Activated B cell treated with CpG ODN at 0.5 μM for 24 hours (primary cell): Measurements from ENCODE around the gene SCUBE1. TPM values are rescaled to one million over a fixed set of nuclear protein-coding genes. Genes with fewer than 3 reads are reported as not detected.

Source experiments
- ATAC-seq: fragments of 200-7000 bp; cut with Tn5 transposase; one replicate; pipeline ENCODE4 v1.10.0; 2021; ENCODE audit warnings: low read depth, mild to moderate bottlenecking, moderate library complexity
- CTCF ChIA-PET: fragments of 350-600 bp; sonication (Branson Sonifier 250); formaldehyde crosslinking; loops from one replicate; lab custom pipeline; 2021; ENCODE audit warnings: antibody characterized with exemption; lab: Charles Lee
- POLR2A ChIA-PET: fragments of 350-600 bp; sonication (Branson Sonifier 250); formaldehyde crosslinking; loops from one replicate; lab custom pipeline; 2021; ENCODE audit warnings: antibody characterized with exemption; lab: Charles Lee
- DNase-seq: peaks from one replicate; pipeline ENCODE4 v3.0.0; 2022
- H3K27ac Mint-ChIP-seq: one replicate; pipeline ENCODE4 v1.8.0; 2020; ENCODE audit warnings: mixed read lengths
- H3K27me3 Mint-ChIP-seq: one replicate; pipeline ENCODE4 v1.8.0; 2021; ENCODE audit warnings: mixed read lengths
- H3K36me3 Mint-ChIP-seq: one replicate; pipeline ENCODE4 v1.8.0; 2021; ENCODE audit warnings: low read depth, mixed read lengths
- H3K4me1 Mint-ChIP-seq: one replicate; pipeline ENCODE4 v1.8.0; 2021; ENCODE audit warnings: mixed read lengths
- H3K4me3 Mint-ChIP-seq: one replicate; pipeline ENCODE4 v1.8.0; 2020; ENCODE audit warnings: mild to moderate bottlenecking, mixed read lengths
- H3K9me3 Mint-ChIP-seq: one replicate; pipeline ENCODE4 v1.8.0; 2020; ENCODE audit warnings: mixed read lengths
- CTCF ChIP-seq: fragments of 200-600 bp; IDR thresholded peaks from one replicate; pipeline ENCODE4 v1.8.0; 2022; ENCODE audit warnings: antibody characterized with exemption, mild to moderate bottlenecking
- intact Hi-C: fragments of 100-400 bp; cut with micrococcal nuclease; formaldehyde crosslinking; loops from one replicate; pipeline ENCODE4 v1.15.1; 2024
- total RNA-seq: library from RNA; stranded (reverse); gene quantifications from 2 replicates; pipeline ENCODE4 v1.2.3, GENCODE V29; 2022

The SCUBE1 gene
- total RNA-seq, 1 donor from 2014 or later: not detected

GRCh38 chr22:43228863-43229262, 114.3 kb downstream of the SCUBE1 start:
- ChIA-PET POLR2A (no interaction called here), CTCF (interaction anchor here (1.1 to 5.1 kb wide), 2 partner anchors 38 to 118 kb away, joined by 3 to 45 read pairs; no protein-coding TSS in a partner anchor)
- intact Hi-C loops: no loop called here
- ATAC-seq (no peak), DNase-seq (no peak)
- Mint-ChIP-seq H3K36me3 (no peaks in the 10 kb centered on the region), H3K4me1 (peaks cover 5% of the 10 kb centered on the region), H3K27me3 (peaks cover 7% of the 10 kb centered on the region), H3K4me3 (no peak overlapping the region), H3K27ac (no peak overlapping the region), H3K9me3 (no peaks in the 10 kb centered on the region)
- no peak for TF ChIP-seq CTCF

GRCh38 chr22:43228330-43228729, 114.8 kb downstream of the SCUBE1 start:
- H3K36me3 Mint-ChIP-seq: no peaks in the 10 kb centered on the region
- POLR2A ChIA-PET: no interaction called here
- ATAC-seq: no peak
- intact Hi-C loops: no loop called here
- peaks cover 5% of the 10 kb centered on the region for H3K4me1 Mint-ChIP-seq
- no peaks in the 10 kb centered on the region for H3K9me3 Mint-ChIP-seq
- H3K4me3 Mint-ChIP-seq: no peak overlapping the region
- CTCF ChIA-PET: interaction anchor here (0.9 to 5.1 kb wide), 3 partner anchors 38 to 118 kb away, joined by 3 to 45 read pairs (median 4); no protein-coding TSS in a partner anchor
- peaks cover 7% of the 10 kb centered on the region for H3K27me3 Mint-ChIP-seq
- TF ChIP-seq CTCF: no peak
- DNase-seq: no peak
- no peak overlapping the region for H3K27ac Mint-ChIP-seq

- no peak overlapping the region for H3K4me3 Mint-ChIP-seq
- intact Hi-C loops: no loop called here
- H3K27ac Mint-ChIP-seq: no peak overlapping the region
- no peaks in the 10 kb centered on the region for H3K36me3 Mint-ChIP-seq
- H3K4me1 Mint-ChIP-seq: peaks cover 5% of the 10 kb centered on the region
- H3K9me3 Mint-ChIP-seq: no peaks in the 10 kb centered on the region
- DNase-seq (no peak), ATAC-seq (no peak)
- CTCF ChIA-PET: interaction anchor here (0.9 kb wide), 1 partner anchor 119 kb away, joined by 4 read pairs; no protein-coding TSS in a partner anchor
- POLR2A ChIA-PET: no interaction called here
- TF ChIP-seq CTCF: no peak
- peaks cover 7% of the 10 kb centered on the region for H3K27me3 Mint-ChIP-seq
These were observed 115.9 kb downstream of the SCUBE1 start for GRCh38 chr22:43227239-43227630.

DNA sequence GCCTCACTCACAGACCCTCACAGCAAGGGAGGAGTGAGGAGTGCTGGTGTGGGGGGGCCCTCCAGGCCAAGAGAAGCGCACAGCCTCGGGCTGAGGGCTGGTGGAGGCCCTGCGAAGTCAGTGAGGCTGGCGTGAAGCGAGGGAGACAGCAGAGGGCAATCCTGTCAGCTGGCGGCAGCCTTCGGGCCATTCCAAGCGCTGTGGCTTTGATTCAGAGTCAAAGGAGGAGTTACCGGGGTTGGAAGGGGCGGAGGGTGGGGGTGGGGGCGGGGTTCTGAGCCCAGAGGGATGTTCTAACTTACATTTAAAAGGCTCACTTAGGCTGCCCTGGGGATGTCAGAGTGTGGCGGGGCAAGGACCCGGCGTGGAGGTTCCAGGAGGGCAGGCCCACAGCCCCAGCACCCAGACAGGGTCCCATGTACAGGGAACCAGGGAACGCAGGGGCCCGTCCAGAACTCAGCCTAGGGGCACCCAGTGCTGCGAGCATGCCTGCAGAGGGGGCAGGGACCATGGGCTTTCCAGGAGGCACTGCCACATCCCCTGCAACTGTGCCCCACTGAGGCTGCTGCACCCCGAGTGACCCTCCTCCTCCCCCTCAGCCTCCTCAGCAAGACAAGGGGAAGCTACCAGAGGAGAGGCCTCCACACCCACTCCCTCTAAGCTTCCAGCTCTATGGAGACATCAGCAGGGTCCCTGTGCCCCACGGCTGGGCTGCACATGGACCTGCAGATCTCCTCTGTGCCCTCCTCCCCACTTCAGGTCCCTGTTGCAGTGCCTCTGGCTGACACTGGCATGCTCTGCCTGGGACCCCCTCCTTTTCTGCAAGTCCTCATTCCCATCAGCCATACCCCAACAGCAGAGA, 116.6 kb downstream of the SCUBE1 start:
- peaks cover 5% of the 10 kb centered on the region for H3K4me1 Mint-ChIP-seq
- no peak overlapping the region for H3K27ac Mint-ChIP-seq
- H3K27me3 Mint-ChIP-seq: peaks cover 7% of the 10 kb centered on the region
- DNase-seq (no peak), ATAC-seq (no peak)
- CTCF ChIA-PET: no interaction called here
- H3K9me3 Mint-ChIP-seq: no peaks in the 10 kb centered on the region
- intact Hi-C loops: no loop called here
- no peaks in the 10 kb centered on the region for H3K36me3 Mint-ChIP-seq
- no peak for TF ChIP-seq CTCF
- H3K4me3 Mint-ChIP-seq: no peak overlapping the region
- POLR2A ChIA-PET: no interaction called here

DNA sequence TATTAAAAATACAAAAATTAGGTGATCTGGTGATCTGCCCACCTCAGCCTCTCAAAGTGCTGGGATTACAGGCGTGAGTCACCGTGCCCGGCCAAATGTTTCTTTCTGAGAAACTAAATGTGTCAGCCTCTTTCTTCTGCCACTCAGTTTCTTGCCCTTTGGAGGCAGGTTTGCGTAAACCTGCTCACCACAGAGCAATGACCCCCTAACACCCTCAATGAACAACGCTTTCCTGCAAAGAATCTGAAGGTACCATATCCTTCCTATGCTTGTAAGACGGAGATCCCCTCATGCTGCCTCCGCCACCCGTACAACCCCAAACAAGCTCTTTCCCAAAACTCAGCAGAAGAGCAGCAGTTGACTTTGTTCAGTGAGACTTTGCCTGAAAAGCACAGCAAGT, 117.6 kb downstream of the SCUBE1 start:
- no peak for DNase-seq
- no peak for TF ChIP-seq CTCF
- Mint-ChIP-seq H3K36me3 (no peaks in the 10 kb centered on the region), H3K4me3 (no peak overlapping the region), H3K27me3 (peaks cover 3% of the 10 kb centered on the region), H3K27ac (no peak overlapping the region), H3K4me1 (no peaks in the 10 kb centered on the region), H3K9me3 (no peaks in the 10 kb centered on the region)
- ChIA-PET CTCF (no interaction called here), POLR2A (no interaction called here)
- intact Hi-C loops: no loop called here
- no peak for ATAC-seq
